ENCODE measurements around the gene MMP2.
A peak's percentile ranks its signal among the peaks of the same experiment; 100 is the strongest.

Gene MMP2

DNA sequence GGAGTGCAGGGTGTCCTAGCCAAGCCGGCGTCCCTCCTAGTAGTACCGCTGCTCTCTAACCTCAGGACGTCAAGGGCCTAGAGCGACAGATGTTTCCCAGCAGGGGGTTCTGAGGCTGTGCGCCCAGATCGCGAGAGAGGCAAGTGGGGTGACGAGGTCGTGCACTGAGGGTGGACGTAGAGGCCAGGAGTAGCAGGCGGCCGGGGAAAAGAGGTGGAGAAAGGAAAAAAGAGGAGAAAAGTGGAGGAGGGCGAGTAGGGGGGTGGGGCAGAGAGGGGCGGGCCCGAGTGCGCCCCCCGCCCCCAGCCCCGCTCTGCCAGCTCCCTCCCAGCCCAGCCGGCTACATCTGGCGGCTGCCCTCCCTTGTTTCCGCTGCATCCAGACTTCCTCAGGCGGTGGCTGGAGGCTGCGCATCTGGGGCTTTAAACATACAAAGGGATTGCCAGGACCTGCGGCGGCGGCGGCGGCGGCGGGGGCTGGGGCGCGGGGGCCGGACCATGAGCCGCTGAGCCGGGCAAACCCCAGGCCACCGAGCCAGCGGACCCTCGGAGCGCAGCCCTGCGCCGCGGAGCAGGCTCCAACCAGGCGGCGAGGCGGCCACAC lies at the start of gene MMP2:
Gene MMP2, plus strand, starts transcription at position 372 of the 603 bp plus-strand sequence. CDS start 282 bp downstream, outside the sequence.
- peak; percentile 61 for DNase-seq (ENCODE audit: low read depth)

GRCh38 chr16:55433030-55433429 lies 46.0 kb upstream of the MMP2 start:
- no peak for DNase-seq (ENCODE audit: low read depth)

- no peak for DNase-seq (ENCODE audit: low read depth)
Measured at GRCh38 chr16:55433535-55433934, 45.5 kb upstream of the MMP2 start.

DNA sequence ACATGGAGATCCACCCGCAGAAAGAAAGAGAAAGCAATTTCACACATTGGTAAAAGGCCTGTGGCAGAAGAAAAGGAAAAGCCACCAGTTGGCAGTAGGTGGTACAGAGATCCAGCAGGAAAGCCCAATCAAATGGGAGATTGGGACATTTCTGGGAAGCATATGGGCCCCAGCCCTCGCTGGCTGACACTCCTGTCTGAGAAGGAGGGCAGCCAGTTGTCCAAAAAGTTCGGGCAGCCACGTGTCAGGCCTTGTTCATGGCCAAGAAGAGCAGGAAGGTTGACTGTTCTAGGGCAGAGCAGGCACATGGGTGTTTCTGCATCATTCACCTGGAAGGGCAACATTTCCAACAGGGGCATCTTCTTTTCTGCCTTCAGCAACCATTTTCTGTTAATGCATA lies 45.0 kb upstream of the MMP2 start:
- DNase-seq (ENCODE audit: low read depth): no peak

DNA sequence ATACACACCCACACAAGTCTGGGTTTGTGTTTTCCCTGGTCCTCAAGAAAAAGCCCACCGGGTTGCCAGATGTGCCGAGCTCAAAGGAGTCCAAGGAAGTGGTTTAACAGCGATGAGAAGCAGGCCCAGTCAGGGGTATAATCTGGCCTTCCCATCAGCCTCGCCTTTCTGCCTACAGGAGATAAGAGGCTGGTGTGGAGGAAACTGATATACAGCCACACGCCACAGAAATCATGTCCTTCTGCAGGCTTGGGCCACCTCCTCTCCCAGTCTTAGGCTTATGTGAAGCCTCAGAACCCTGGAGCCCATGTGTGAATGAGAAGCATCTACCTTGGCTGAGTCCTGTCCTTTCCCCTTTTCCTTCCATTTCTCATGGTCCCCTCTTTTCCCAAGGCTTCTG lies 43.6 kb upstream of the MMP2 start:
- DNase-seq (ENCODE audit: low read depth): no peak

DNA sequence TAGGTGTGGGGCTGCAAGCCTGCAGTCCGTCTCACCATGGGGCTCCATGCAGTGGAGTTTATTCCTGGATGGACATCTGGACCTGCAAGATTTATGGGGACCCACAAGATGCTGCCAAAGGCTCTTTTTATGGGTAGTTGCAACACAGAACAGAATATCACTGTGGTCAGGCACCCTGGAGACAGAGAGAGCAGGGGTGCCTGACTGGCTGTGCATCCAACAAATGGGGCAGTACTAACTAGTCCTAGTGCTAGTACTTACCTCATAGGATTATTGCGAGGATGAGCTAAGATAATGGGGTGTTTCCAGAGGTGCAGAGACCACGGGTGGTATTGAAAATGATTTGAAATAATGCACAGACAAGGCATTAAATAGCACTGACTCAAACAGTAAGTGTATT lies 42.4 kb upstream of the MMP2 start:
- no peak for DNase-seq (ENCODE audit: low read depth)

GRCh38 chr16:55437625-55438024 lies 41.4 kb upstream of the MMP2 start:
- peak; percentile 30 for DNase-seq (ENCODE audit: low read depth)

- DNase-seq (ENCODE audit: low read depth): no peak
Measured at GRCh38 chr16:55438281-55438680, 40.7 kb upstream of the MMP2 start.

DNA sequence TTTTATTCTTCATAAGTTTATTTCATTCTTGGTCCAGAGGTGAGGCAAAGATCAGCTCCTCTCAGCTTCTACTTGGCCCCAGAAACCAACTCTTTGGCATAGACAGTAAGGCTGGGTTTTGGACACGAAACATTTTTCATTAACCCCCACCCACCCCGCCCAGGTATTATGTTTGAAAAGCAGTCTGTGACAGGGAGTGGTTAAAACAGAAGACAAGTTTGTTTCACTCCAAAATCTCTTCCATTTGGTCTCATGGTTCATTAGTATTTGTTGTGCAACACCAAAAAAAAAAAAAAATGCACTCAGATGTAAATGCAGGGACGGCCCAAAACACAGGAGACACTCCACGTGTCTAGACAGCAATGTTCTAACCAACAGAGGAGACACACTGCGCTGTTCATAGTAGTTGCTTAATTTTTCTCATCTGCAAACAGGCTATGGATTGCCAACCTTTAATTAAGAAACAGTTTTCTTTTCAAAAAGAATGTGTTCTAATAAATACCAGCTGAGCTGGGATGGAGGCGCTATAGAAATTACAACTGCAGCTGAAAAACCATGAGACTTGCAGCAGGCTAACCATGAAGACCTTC lies 39.8 kb upstream of the MMP2 start:
- DNase-seq (ENCODE audit: low read depth): peak; percentile 27

- DNase-seq (ENCODE audit: low read depth): no peak
Measured at GRCh38 chr16:55443434-55444346, 35.3 kb upstream of the MMP2 start.

- no peak for DNase-seq (ENCODE audit: low read depth)
Measured at GRCh38 chr16:55444754-55445485, 34.1 kb upstream of the MMP2 start.

DNA sequence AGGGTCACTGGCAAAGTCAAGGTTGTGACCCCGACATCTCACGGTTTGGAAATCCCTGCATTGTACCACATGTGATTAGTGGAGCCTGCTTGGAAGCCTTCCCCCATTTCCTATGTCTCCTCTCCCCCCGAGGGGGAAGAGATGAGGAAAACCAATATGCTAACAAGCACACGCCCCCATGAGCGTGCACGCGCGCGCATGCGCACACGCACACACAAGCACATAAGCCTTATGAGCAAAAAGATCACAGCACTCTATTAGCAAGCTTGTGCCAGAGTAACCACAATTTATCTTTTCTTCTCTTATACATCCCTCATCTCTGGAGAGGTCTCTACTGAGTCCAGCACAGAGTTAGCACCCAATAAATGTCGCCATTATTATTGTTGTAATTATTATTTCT lies 31.8 kb upstream of the MMP2 start:
- DNase-seq (ENCODE audit: low read depth): no peak

GRCh38 chr16:55452996-55453395 lies 26.0 kb upstream of the MMP2 start:
- DNase-seq (ENCODE audit: low read depth): no peak

GRCh38 chr16:55453909-55454308 lies 25.1 kb upstream of the MMP2 start:
- DNase-seq (ENCODE audit: low read depth): no peak

GRCh38 chr16:55454861-55455260 lies 24.1 kb upstream of the MMP2 start:
- DNase-seq (ENCODE audit: low read depth): no peak

DNA sequence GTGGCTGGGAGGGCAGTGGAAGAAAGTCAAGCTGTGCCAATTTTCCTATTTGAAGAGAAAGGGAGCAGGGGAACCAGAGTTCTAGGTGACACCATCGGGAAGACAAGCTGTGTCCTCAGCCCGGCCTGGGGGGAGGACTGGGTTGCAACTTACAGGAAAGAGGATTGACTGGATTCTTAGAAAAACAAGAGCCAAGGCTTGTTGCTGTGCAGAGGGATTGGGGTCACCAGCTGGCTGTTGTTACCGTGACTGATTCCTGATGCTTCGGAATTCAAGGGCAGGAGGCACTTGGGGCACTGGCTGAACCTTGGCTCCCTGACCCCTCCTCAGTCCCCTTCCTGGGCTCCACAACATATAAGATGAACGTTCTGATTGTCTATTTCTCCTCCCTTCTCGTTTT lies 16.8 kb upstream of the MMP2 start:
- no peak for DNase-seq (ENCODE audit: low read depth)

DNA sequence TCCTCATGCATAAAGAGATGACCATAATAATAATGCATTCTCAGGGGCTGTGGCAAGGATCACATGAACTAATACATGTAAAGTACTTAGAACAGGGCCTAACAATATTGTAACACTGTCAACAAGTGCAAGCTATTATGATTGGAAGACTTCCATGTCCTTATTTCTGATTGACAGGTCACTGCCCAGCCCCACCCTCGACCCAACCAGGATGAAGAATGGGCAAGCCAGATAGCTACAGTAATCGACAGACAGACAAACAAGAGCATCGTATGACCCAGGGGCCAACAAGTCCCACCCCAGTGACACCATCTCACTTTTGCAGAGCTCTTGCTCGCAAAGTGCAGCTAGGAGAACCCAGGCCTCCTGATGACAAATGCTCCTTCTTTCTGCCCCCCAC lies 14.6 kb upstream of the MMP2 start:
- no peak for DNase-seq (ENCODE audit: low read depth)

- peak; percentile 77 for DNase-seq (ENCODE audit: low read depth)
Measured at GRCh38 chr16:55465077-55465896, 13.7 kb upstream of the MMP2 start.

GRCh38 chr16:55466209-55466608 lies 12.8 kb upstream of the MMP2 start:
- no peak for DNase-seq (ENCODE audit: low read depth)

DNA sequence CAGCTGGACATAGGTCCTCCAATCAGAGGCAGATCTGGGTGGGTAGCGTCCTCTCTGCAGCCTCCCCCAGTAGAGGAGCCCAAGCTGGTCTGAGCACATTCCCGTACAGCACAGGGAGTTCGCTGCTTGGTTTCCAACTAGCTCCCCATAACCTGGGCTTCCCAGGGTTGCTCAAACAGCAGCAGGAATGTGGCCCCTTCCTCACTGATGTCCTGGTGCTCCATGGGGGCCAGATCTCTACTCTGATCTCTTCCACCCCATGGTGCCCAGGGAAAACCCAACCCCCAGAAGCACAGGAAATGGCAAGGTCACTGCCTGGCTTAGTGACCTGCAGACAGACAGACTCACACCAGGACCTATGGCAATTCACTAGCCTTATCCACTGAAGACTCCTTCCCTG lies 11.1 kb upstream of the MMP2 start:
- no peak for DNase-seq (ENCODE audit: low read depth)

GRCh38 chr16:55468352-55468990 lies 10.5 kb upstream of the MMP2 start:
- DNase-seq (ENCODE audit: low read depth): no peak
